GM18867 (cell line): ENCODE measurements around the gene TRAF3IP1.
A peak's percentile ranks its signal among the peaks of the same experiment; 100 is the strongest.

ENCODE experiments used
- ATAC-seq: cut with Tn5 transposase; IDR thresholded peaks from one replicate; pipeline ENCODE4 v1.9.1; 2021; ENCODE audit warnings: mild to moderate bottlenecking, moderate library complexity; ENCODE audit not compliant: unreplicated experiment

The TRAF3IP1 gene

GRCh38 chr2:238286987-238287736 lies 33.2 kb upstream of the TRAF3IP1 start:
- no peak for ATAC-seq

GRCh38 chr2:238287737-238288649 lies 32.3 kb upstream of the TRAF3IP1 start, which contains the start of gene PER2:
Gene PER2, minus strand, starts transcription at chr2:238288610. Its CDS starts 10,674 bp downstream, at chr2:238277936.
- ATAC-seq = peak; percentile 33

- peak; percentile 87 for ATAC-seq
Measured at GRCh38 chr2:238288650-238289573, 31.4 kb upstream of the TRAF3IP1 start.

GRCh38 chr2:238289574-238289973 lies 30.7 kb upstream of the TRAF3IP1 start:
- no peak for ATAC-seq

GRCh38 chr2:238290091-238290509 lies 30.2 kb upstream of the TRAF3IP1 start:
- no peak for ATAC-seq

- no peak for ATAC-seq
Measured at GRCh38 chr2:238290715-238291549, 29.4 kb upstream of the TRAF3IP1 start.

- no peak for ATAC-seq
Measured at GRCh38 chr2:238291550-238292281, 28.6 kb upstream of the TRAF3IP1 start.

- ATAC-seq = no peak
Measured at GRCh38 chr2:238294046-238294392, 26.3 kb upstream of the TRAF3IP1 start.

- no peak for ATAC-seq
Measured at GRCh38 chr2:238294393-238295143, 25.8 kb upstream of the TRAF3IP1 start.

GRCh38 chr2:238295144-238296112 lies 24.9 kb upstream of the TRAF3IP1 start:
- no peak for ATAC-seq

- ATAC-seq = no peak
Measured at GRCh38 chr2:238296638-238297457, 23.5 kb upstream of the TRAF3IP1 start.

- no peak for ATAC-seq
Measured at GRCh38 chr2:238299803-238300202, 20.5 kb upstream of the TRAF3IP1 start.

- no peak for ATAC-seq
Measured at GRCh38 chr2:238302087-238302486, 18.2 kb upstream of the TRAF3IP1 start.

- no peak for ATAC-seq
Measured at GRCh38 chr2:238302751-238303150, 17.6 kb upstream of the TRAF3IP1 start.

- no peak for ATAC-seq
Measured at GRCh38 chr2:238304116-238304515, 16.2 kb upstream of the TRAF3IP1 start.

- no peak for ATAC-seq
Measured at GRCh38 chr2:238305092-238305862, 15.0 kb upstream of the TRAF3IP1 start.
